Measurements from ENCODE around the gene HOXA1.

Gene HOXA1

GRCh38 chr7:27117887-27118491 is 22.2 kb upstream of the HOXA1 start:
- no peak for TF ChIP-seq ZFX (IDR thresholded peaks at IDR 0.05; ENCODE audit: borderline replicate concordance)
- TF ChIP-seq CTCF (IDR thresholded peaks at IDR 0.05): no peak
- H3K27ac ChIP-seq: no peak overlapping the region

DNA sequence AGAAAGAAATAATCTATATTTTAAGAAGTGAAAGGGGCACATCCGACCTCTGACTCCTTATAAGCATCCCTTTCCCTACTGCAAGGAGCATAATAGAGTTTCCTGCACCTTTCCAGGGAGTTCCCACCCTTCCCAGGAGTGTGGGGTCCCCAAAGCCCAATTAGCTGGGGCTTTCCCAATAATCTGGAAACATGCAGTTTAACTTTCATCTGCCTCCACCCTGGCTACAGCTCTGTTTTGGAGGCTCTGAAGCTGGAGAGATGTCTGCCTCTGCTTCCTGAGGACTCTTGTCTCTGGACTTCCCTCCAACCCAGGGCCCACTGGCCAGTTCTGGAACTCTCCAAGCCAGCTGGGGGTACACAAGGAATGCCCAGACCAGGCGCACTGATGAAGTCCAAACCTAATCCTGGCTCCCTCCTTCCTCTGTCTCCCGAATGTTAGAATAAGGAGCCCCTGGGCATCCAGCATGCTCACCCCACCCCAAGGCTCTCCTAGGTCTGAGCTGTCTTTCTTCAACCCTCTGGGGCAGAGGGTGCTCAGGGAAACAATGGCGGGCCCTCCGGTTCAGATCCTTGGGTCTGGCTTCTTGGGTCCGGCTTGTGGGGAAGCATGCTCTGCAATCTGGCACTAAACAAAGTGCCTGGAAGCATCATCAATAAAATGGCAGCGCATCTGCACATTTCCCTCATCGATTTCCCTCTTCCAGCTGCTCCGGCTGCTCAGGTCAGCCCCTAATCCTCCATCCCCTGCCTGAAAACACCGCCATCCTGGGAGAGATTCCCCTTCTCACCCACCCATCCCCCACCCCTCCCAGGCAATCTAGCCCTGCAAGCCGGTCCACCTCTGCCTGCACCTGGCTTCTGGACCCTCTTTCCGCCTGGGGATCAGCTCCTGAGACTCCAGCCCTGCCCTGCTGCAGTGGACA is 21.4 kb upstream of the HOXA1 start:
- no peak for TF ChIP-seq CTCF (IDR thresholded peaks at IDR 0.05)
- TF ChIP-seq ZFX (IDR thresholded peaks at IDR 0.05; ENCODE audit: borderline replicate concordance): no peak
- H3K27ac ChIP-seq: no peak overlapping the region

DNA sequence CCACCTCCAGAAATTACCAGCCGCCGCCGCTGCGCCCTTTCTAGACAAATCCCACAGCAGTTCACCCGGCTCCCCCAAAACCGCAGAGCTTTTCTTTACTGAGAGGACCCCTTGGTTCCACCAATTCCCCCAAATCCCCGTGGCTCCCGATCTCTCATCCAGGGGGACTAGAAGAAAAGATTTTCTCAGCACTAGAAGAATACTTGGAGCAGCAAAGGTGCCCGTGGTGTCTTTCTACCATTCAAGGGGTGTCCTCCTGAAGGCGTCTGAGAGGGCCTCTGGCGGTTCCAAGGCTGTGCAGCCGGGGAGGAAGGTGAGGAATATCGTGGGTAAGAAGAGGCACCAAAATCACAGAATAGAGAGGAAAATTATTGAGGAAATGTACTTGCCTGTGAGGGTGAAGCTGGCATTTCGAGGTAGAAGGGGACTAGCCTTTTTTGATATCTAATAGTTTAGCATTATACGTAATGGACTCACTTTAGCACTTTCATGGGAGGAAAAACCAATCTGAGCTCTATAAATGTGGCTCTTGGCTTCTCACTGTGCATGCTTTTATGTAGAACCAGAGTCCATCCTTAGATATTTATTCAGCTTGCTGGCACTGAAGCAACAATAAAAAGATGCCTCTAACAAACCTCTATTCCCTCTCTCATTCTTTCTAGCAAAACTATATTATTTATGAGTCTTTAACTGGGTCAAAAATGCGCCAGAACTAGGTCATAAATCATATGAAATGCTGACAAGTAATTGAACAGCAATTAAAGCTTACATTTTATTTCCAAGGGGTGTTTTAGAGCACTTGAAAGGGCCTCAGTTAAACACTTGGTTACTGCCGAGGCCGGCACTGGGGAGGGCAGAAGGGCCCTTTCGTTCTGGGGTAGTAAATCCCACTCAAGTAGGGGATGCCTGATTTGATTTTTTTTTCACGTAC is 20.5 kb upstream of the HOXA1 start:
- TF ChIP-seq ZFX (IDR thresholded peaks at IDR 0.05; ENCODE audit: borderline replicate concordance) (no peak), CTCF (IDR thresholded peaks at IDR 0.05) (no peak)
- no peak overlapping the region for H3K27ac ChIP-seq

DNA sequence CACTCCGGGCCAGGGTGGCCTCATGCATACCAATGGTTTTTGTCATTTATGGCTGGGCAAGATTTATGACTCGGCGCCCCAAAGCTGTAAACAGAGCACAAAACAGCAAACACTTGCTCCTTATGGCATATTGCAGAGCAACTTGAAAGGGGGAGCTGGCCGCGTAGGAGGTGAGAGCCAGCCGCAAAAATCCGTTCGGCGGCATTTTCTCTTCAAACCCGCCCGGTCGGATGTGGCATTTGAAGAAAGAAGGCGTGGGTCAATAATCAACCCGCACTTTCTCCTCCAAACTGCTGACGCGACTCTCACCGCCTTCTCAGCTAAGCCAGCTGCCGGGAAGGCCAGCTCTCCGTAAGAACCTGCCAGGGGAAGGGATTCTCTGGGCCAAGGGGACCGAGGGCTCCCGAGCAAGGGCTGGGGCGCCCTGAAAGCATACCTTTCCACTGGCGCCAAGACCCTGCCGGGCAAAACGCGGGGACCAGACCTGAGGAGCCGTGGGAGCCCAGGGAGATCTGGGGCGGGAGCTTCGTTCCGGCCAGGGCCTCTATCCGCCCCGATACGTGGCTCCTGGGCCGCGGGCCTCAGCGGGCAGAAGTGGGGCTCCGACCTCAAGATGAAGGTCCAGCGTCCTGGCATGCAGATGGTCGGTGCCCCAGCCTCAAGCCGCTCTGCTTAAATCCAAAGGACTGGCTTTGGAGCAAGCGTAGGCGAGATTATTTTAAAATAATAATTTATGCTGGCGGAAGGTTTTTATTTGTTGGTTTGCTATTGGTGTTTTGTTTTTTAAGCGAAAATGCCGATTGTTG is 19.6 kb upstream of the HOXA1 start:
- TF ChIP-seq CTCF (IDR thresholded peaks at IDR 0.05) (no peak), ZFX (IDR thresholded peaks at IDR 0.05; ENCODE audit: borderline replicate concordance) (no peak)
- H3K27ac ChIP-seq: no peak overlapping the region

- H3K27ac ChIP-seq: no peak overlapping the region
- TF ChIP-seq ZFX (IDR thresholded peaks at IDR 0.05; ENCODE audit: borderline replicate concordance): no peak
- TF ChIP-seq CTCF (IDR thresholded peaks at IDR 0.05): no peak
Observed at GRCh38 chr7:27114881-27115220, 19.1 kb upstream of the HOXA1 start.

DNA sequence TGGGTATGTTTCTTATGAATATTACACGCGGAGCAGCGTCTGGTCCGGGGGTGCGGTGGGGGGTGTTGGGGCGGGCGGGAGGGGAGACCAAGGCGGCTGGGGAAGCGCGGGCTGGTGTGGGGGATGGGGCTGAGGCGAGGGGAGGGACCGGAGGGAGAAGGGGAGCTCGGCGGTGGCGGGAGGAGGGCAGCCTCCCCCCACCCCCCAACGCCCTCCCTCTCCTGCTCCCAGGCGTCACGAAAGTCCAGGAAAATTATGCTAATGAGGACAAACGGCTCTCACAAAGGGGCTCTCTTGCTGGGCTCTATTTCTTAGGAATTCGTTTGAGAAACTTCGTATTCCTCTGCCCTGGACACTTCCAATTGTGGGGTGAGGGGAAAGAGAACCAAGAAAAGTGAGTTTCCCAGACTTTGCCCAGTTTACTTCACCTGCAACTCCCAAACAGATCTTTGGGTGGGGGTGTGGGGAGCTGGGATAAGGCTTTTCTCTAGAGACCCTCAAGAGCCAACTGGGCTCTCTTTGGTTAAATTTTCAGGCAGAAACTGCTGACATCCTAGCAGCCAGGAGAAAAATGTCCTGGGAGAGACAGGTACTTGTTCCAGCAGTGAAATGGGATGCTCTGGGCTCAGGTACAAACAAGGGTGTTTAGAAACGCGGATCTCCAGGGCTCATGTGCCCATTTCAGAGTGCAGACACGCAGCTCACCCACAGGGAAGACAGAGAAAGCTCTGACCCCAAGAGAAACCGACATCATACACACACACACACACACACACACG is 18.4 kb upstream of the HOXA1 start:
- H3K27ac ChIP-seq: no peak overlapping the region
- no peak for TF ChIP-seq CTCF (IDR thresholded peaks at IDR 0.05)
- no peak for TF ChIP-seq ZFX (IDR thresholded peaks at IDR 0.05; ENCODE audit: borderline replicate concordance)
